Lower leg skin (tissue), 4 donors: Measurements from ENCODE around the gene HEXD. TPM values are rescaled to one million over a fixed set of nuclear protein-coding genes. Genes with fewer than 3 reads are reported as not detected.

Experiments used
- DNase-seq, 2 donors: peaks; one replicate each; pipeline ENCODE4 v3.0.0-alpha.2; 2019; ENCODE audit warnings: low spot score in 2 of 2
- H3K4me3 ChIP-seq: fragments of 200-600 bp; sonication (generic); 2 replicates; pipeline ENCODE4 v1.5.1; 2017; ENCODE audit warnings: mild to moderate bottlenecking, low read depth; ENCODE audit not compliant: poor library complexity, severe bottlenecking
- CTCF ChIP-seq, 3 donors: fragments of 450-650 bp; IDR thresholded peaks; one replicate each; pipeline ENCODE4 v1.5.1; 2016; ENCODE audit warnings: antibody characterized with exemption in 3 of 3, mild to moderate bottlenecking in 3 of 3, moderate library complexity in 2 of 3
- POLR2A ChIP-seq, 2 donors: fragments of 450-650 bp; IDR thresholded peaks; one replicate each; pipeline ENCODE4 v1.6.1; 2016 to 2017; ENCODE audit warnings: antibody characterized with exemption in 2 of 2, mild to moderate bottlenecking in 1 of 2, moderate library complexity in 1 of 2
- WGBS, 2 donors: methylation state at CpG; one replicate each; pipeline ENCODE4 v1.1.5; 2018; 5-methylcytosine and 5-hydroxymethylcytosine counted together
- intact Hi-C: fragments of 100-400 bp; cut with DNase I; formaldehyde crosslinking; loops from one replicate; pipeline ENCODE4 v1.15.0; 2023; ENCODE audit warnings: low total_unique reads
- total RNA-seq, 4 donors: library from RNA; depleted of rRNA; stranded (reverse); fragments of >200 nt; gene quantifications; one replicate each; pipeline ENCODE4 v1.1.0, GENCODE V29; 2016

HEXD gene
- total RNA-seq, 4 donors from 2014 or later = 30.0 to 47.1 (median 39.3) TPM

GRCh38 chr17:82399601-82400101 lies 18.5 kb upstream of the HEXD start:
- 57 to 67% methylated on average over 16 to 17 of the region's 18 CpGs for WGBS, 2 donors
- TF ChIP-seq CTCF (IDR thresholded peaks at IDR 0.05) (no peak), POLR2A (IDR thresholded peaks at IDR 0.05) (no peak)
- H3K4me3 ChIP-seq = no peak overlapping the region
- intact Hi-C loops = no loop called here
- no peak for DNase-seq

- 69 to 83% methylated on average over 7 of the region's 7 CpGs for WGBS, 2 donors
- TF ChIP-seq POLR2A (IDR thresholded peaks at IDR 0.05) (no peak), CTCF (IDR thresholded peaks at IDR 0.05) (no peak)
- DNase-seq = no peak
- intact Hi-C loops = no loop called here
- H3K4me3 ChIP-seq = no peak overlapping the region
Observed at GRCh38 chr17:82400206-82400605, 17.9 kb upstream of the HEXD start.

GRCh38 chr17:82400830-82401229 lies 17.3 kb upstream of the HEXD start:
- intact Hi-C loops = no loop called here
- no peak for DNase-seq
- no peak overlapping the region for H3K4me3 ChIP-seq
- 79 to 88% methylated on average over 19 of the region's 19 CpGs for WGBS, 2 donors
- TF ChIP-seq POLR2A (IDR thresholded peaks at IDR 0.05) (no peak), CTCF (IDR thresholded peaks at IDR 0.05) (no peak)

- DNase-seq = no peak
- H3K4me3 ChIP-seq = no peak overlapping the region
- WGBS, 2 donors = 90 to 92% methylated on average over 7 of the region's 7 CpGs
- TF ChIP-seq CTCF (IDR thresholded peaks at IDR 0.05) (no peak), POLR2A (IDR thresholded peaks at IDR 0.05) (no peak)
- intact Hi-C loops = no loop called here
Observed at GRCh38 chr17:82402865-82403264, 15.3 kb upstream of the HEXD start.

- no peak for DNase-seq
- no peak overlapping the region for H3K4me3 ChIP-seq
- WGBS, 2 donors = 95% methylated on average over 67 of the region's 67 CpGs
- intact Hi-C loops = no loop called here
- TF ChIP-seq CTCF (IDR thresholded peaks at IDR 0.05) (no peak), POLR2A (IDR thresholded peaks at IDR 0.05) (no peak)
Observed at GRCh38 chr17:82403662-82404660, 14.2 kb upstream of the HEXD start.
